GM03348 (cell line): ENCODE measurements around the gene INPP5A.

Experiments
- DNase-seq: peaks from one replicate; pipeline ENCODE4 v3.0.0; 2012; ENCODE audit warnings: low spot score

The INPP5A gene

GRCh38 chr10:132746801-132747625 lies 209.4 kb downstream of the INPP5A start:
- no peak for DNase-seq

- no peak for DNase-seq
These were observed 210.5 kb downstream of the INPP5A start for GRCh38 chr10:132748135-132748534.

GRCh38 chr10:132748545-132749370 lies 211.2 kb downstream of the INPP5A start:
- no peak for DNase-seq

GRCh38 chr10:132749371-132749795 lies 211.8 kb downstream of the INPP5A start:
- no peak for DNase-seq

GRCh38 chr10:132750936-132751335 lies 213.3 kb downstream of the INPP5A start:
- DNase-seq: no peak

GRCh38 chr10:132752378-132752777 lies 214.8 kb downstream of the INPP5A start:
- no peak for DNase-seq

- no peak for DNase-seq
These were observed 215.4 kb downstream of the INPP5A start for GRCh38 chr10:132752961-132753360.

- DNase-seq: no peak
These were observed 216.0 kb downstream of the INPP5A start for GRCh38 chr10:132753596-132753995.

- no peak for DNase-seq
These were observed 216.5 kb downstream of the INPP5A start for GRCh38 chr10:132754071-132754470.

- DNase-seq: no peak
These were observed 217.7 kb downstream of the INPP5A start for GRCh38 chr10:132755166-132755711.

GRCh38 chr10:132756591-132756990 lies 219.0 kb downstream of the INPP5A start:
- no peak for DNase-seq

- no peak for DNase-seq
These were observed 219.6 kb downstream of the INPP5A start for GRCh38 chr10:132757171-132757570.

- DNase-seq: no peak
These were observed 221.3 kb downstream of the INPP5A start for GRCh38 chr10:132758865-132759264.

- no peak for DNase-seq
These were observed 223.9 kb downstream of the INPP5A start for GRCh38 chr10:132761395-132762060.

- DNase-seq: no peak
These were observed 224.7 kb downstream of the INPP5A start for GRCh38 chr10:132762267-132762666.

GRCh38 chr10:132763545-132763944 lies 226.0 kb downstream of the INPP5A start:
- DNase-seq: no peak

- no peak for DNase-seq
These were observed 226.5 kb downstream of the INPP5A start for GRCh38 chr10:132764108-132764507.

GRCh38 chr10:132765435-132765834 lies 227.8 kb downstream of the INPP5A start:
- no peak for DNase-seq

- DNase-seq: no peak
These were observed 228.7 kb downstream of the INPP5A start for GRCh38 chr10:132766291-132766690.

- DNase-seq: no peak
These were observed 231.0 kb downstream of the INPP5A start for GRCh38 chr10:132768346-132769248.
